SW 1271 (cell line): ENCODE measurements around the gene POPDC3.
"Not testable (repeated sequence)": the region's sequence is repeated elsewhere in the genome, so short reads cannot be mapped to it uniquely, and the experiment has no call there.

Source experiments
- DNase-seq, 2 experiments: peaks; one replicate each; lab custom pipeline; 2025; lab: John Stamatoyannopoulos, UW

The POPDC3 gene

DNA sequence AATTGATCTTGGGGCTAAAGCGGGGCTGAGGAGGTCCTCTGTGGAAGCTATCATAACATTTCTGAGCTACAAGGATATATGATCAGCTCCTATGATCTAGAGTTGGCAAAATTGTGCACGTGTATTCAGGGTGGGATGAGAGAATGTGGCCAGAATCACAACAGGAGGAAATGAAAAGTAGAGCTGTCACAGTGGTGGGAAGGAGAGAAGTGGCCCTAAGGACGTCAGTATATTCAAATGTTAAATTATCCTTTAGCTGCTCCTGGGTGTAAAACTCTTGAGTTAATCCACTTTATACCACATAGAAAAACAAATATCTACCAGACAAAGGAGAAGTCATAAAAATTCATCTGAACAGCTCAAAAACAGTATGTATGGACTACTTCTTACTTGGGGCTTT lies 14.8 kb upstream of the POPDC3 start:
- no peak for DNase-seq

- DNase-seq = no peak
Observed at GRCh38 chr6:105194106-105194505, 14.3 kb upstream of the POPDC3 start.

GRCh38 chr6:105193647-105194046 lies 13.8 kb upstream of the POPDC3 start:
- DNase-seq = no peak

GRCh38 chr6:105192707-105193465 lies 13.1 kb upstream of the POPDC3 start:
- no peak for DNase-seq

- no peak for DNase-seq
Observed at GRCh38 chr6:105191351-105191750, 11.5 kb upstream of the POPDC3 start.

- no peak for DNase-seq
Observed at GRCh38 chr6:105189026-105189820, 9.4 kb upstream of the POPDC3 start.

DNA sequence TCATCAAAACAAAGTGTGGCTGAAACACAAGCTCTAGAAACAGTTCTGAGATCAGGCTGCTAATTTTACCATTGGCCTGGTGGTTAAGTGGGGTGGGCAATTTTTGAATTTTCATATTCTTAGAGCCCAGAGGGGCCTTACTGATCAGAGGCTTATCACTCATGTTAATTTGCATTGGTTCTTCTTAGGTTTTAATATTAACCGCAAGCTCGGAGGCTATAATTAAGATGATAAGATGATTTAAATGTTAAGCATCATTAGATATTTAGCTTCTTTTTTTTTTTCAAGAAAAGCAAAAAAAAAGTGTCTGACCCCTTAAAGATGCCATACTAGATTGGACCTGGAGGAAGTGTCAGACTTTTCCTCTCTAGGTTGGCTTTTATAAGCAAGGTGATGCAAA lies 8.4 kb upstream of the POPDC3 start:
- no peak for DNase-seq

- DNase-seq = no peak
Observed at GRCh38 chr6:105186576-105186975, 6.8 kb upstream of the POPDC3 start.

DNA sequence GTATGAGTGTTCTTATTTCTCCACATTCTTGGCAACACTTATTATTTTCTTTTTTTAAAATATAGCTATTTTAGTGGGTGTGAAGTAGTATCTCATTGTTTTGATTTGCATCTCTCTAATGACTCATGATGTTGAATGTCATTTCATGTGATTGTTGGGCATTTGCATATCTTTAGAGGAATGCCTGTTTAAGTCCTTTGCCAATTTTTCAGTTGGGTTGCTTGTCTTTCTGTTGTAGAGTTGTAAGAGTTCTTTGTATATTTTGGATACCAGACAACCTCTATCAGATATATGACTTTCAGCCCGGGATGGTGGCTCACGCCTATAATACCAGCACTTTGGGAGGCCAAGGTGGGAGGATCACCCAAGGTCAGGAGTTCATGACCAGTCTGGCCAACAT lies 5.1 kb upstream of the POPDC3 start:
- DNase-seq = no peak

DNA sequence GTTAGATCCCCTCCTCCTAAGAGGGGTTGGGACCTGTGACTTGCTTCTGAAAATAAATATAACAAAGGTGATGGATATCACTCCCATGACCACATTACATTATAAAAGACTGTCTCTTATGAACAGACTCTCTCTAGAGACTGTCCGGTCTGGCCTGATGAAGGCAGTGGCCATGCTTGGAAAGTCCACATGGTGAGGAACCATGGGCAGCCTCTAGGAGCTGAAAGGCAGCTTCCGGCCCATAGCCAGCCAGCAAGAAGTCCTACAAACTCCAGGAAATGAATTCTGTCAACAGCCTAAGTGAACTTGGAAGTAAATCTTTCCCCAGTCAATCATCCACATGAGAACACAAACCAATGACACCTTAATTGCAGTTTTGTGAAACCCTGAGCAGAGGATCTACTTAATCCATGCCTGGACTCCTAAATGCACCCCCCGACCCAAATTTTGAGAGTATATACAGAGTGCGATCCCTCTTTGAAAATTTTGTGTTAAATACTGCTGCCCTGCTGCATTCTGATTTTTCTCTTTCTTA lies 2.2 kb upstream of the POPDC3 start:
- no peak for DNase-seq

DNA sequence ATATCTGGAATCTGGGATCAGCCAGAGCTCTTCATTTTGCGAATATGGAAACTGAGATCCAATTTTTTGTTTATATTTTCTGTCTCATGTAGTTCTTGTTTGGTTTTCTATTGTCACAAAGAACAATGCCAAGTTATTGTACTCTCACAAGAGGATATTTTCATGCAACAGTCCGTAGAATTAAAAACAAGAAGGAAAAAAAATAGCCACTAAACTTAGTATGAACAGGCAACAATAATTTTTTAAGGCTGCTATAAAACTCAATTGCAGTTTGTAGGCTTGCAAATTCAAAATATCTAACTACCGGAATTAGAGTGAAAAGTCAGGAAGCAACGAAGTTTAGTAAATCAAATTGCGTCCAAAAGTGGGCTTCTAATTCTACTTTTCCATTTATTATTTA lies 1.2 kb downstream of the POPDC3 start:
- DNase-seq = no peak

DNA sequence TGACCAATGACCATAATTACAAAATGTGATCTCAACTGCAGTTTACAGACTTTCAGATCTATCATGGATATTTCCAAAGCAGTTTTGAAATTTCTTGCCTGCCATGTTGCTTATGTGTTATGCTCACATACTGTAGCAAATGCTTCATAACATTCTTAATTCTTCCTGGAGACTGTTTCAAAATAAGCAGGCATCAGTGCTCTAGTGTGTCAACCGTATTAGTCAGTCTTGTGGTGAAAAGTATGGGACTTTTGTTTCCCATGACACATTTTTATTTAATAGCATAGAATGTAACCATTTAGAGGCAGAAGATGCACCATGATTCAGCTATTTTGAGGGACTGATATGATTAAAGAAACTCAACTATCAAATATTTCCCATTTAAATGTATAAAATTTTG lies 1.7 kb downstream of the POPDC3 start:
- peak in 1 of 2 experiments; percentile 33 for DNase-seq

DNA sequence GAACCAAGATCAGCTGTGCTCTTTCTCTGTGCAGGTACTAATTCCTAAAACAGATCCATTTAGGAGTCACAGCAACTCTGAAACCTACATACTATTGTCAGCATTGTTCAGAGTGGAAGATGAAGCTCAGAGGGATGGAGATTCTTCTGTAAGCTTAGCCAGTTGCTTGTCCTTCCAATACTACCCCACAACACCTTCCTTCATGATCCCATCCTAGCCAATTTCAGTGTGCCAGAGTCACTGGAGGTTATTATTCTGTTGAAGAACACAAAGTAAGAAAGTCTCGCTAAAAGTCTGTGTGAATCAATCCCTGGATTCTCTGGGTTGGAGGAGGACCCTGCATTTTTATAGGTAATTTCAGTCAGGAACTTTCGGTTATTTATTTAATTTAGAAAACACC lies 2.3 kb downstream of the POPDC3 start:
- no peak for DNase-seq

DNA sequence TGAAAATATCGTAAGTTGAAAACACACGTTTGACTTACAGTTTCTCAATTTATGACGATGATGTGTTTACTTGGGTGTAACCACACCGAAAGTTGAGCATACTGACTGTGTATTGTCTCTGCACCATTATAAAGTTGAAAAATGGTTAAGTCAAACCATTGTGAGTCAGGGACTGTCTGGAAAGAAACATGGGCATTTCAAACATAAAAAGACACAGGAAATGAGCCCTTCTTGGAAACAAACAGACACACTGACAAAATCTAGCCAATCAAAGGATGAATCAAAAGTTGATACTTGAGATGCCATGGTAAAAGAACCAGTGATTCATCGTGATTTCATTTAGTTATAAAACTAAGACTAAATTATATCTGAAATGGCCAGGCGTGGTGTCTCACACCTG lies 5.3 kb downstream of the POPDC3 start:
- DNase-seq = no peak

DNA sequence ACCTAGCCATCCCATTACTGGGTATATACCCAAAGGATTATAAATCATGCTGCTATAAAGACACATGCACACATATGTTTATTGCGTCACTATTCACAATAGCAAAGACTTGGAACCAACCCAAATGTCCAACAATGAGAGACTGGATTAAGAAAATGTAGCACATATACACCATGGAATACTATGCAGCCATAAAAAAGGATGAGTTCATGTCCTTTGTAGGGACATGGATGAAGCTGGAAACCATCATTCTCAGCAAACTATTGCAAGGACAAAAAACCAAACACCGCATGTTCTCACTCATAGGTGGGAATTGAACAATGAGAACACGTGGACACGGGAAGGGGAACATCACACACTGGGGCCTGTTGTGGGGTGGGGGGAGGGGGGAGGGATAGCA lies 7.3 kb downstream of the POPDC3 start:
- not testable (repeated sequence) for DNase-seq

DNA sequence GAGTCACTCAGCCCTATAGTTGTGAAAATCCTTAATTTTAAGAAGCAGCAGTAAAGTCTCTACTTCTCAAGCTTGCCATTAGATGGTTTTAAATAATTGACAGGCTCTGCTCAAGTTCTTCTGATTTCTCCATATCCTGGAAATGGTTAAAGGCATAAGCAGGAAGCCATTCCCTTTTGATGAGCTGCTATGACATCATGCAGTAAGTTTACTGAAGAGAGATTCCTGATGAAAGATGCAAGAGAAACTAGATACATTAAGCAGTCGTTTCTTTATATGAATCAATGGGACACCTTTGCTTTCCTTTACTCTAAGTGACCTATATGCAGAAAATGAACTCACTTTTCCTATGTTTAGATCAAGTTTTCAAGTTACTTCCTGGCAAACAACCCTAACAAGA lies 9.8 kb downstream of the POPDC3 start:
- no peak for DNase-seq

DNA sequence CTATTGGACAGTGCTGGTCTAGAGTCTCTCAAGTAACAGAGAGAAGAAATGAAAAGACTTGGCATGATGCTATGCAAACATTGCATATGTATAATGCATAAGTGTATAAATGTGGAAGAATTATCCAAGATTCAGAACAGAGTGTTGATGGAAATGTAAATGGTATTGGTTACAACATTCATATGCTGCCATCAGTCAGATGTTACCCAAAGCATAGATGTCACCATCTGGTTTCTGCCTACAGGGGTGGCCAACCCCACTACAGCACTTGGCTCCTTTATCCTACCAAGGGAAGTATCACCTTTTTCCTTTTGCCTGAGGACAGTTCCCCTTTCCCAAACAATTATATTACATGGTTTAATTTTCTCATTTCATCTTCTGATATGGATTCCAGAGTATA lies 11.9 kb downstream of the POPDC3 start:
- DNase-seq = no peak

DNA sequence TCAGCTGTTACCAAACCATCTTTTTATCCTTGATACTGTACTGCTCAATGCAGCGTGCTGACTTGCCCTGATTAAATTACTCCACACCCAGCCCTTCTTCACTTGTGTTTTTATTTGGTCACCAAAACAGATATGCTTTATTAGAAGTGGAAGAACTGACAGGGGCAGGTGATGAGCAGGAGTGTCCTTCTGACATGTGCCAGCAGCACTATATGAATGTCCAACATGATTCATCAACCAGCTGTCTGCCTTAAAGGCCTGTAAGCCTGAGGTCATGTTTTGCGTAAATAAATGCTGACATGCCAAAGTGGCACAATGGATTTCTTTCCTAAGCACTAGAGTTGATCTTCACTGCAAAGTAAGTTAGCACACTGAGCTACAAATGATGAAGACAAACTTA lies 15.4 kb downstream of the POPDC3 start:
- DNase-seq = no peak

DNA sequence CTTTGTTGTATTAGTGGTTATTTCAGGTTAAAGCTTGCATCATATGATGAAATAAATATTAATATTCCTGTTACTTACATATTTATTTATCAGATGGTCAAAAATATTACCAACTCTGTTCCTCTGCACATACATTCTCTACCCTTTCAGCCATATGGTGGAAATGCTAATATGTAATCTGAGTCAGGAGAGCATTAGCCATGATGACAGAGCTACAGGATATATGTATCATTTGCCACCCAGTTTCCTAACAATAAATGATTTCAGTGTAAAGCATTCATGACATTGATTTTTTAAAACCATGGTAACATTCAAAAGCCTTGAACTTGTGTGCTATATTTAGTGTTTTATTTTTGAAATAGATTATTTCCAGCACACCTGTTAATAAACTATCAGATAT lies 16.6 kb downstream of the POPDC3 start:
- DNase-seq = no peak

- no peak for DNase-seq
Observed at GRCh38 chr6:105162377-105162776, 17.4 kb downstream of the POPDC3 start.

DNA sequence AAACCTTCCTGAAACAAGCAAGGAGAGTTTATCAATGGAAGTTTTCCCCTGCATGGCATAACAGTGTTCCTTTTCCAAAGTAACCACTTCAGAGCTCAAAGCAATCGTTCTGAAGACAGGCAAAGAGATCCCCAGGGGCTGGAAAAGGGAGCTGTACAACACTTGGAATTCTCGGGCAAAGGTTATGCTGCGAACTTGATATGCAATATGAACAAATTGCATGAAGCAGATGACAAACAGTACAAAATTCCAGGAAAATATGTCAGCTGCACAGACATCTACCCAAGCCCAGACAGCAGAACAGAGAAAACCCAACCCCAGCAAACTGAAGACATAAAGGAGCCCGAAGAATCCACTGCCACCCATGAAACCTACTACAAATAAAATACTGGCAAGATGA lies 18.4 kb downstream of the POPDC3 start:
- no peak for DNase-seq

GRCh38 chr6:105153676-105154075 lies 26.1 kb downstream of the POPDC3 start:
- no peak for DNase-seq

GRCh38 chr6:105152880-105153279 lies 26.9 kb downstream of the POPDC3 start:
- DNase-seq = no peak
